22Rv1 (cell line): ENCODE results near the gene IGSF9.

Experiments
- ZFX ChIP-seq: fragments of 450-650 bp; IDR thresholded peaks from 2 replicates; pipeline ENCODE4 v1.6.1; 2017; ENCODE audit warnings: antibody characterized with exemption, borderline replicate concordance
- TF ChIP-seq, protein P1 (sequence below): fragments of 450-650 bp; IDR thresholded peaks from 2 replicates; pipeline ENCODE4 v1.5.1; 2017; ENCODE audit warnings: mild to moderate bottlenecking

- TF ChIP-seq, protein P1, sequence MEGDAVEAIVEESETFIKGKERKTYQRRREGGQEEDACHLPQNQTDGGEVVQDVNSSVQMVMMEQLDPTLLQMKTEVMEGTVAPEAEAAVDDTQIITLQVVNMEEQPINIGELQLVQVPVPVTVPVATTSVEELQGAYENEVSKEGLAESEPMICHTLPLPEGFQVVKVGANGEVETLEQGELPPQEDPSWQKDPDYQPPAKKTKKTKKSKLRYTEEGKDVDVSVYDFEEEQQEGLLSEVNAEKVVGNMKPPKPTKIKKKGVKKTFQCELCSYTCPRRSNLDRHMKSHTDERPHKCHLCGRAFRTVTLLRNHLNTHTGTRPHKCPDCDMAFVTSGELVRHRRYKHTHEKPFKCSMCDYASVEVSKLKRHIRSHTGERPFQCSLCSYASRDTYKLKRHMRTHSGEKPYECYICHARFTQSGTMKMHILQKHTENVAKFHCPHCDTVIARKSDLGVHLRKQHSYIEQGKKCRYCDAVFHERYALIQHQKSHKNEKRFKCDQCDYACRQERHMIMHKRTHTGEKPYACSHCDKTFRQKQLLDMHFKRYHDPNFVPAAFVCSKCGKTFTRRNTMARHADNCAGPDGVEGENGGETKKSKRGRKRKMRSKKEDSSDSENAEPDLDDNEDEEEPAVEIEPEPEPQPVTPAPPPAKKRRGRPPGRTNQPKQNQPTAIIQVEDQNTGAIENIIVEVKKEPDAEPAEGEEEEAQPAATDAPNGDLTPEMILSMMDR, result no peak
- TF ChIP-seq ZFX, result no peak
Measured at GRCh38 chr1:159993911-159994310, 48.5 kb upstream of the IGSF9 start.
